GM12878 (cell line): ENCODE measurements around the gene CDC14A. TPM values are rescaled to one million over a fixed set of nuclear protein-coding genes. Genes with fewer than 3 reads are reported as not detected.

ENCODE experiments used
- ATAC-seq: fragments of 200-7000 bp; cut with Tn5 transposase; 3 replicates; pipeline ENCODE4 v1.9.1; 2020; ENCODE audit warnings: mild to moderate bottlenecking, moderate library complexity
- BruUV-seq: library from RNA; stranded (reverse); fragments of 400-500 nt; replicated peaks from 2 replicates; lab custom pipeline; 2021; lab: Mats Ljungman, UMichigan
- CTCF ChIA-PET: fragments of 300-600 bp; sonication (Branson Sonifier 250); formaldehyde crosslinking; extraction: SDS; loops from one replicate; lab custom pipeline; 2021; ENCODE audit warnings: inconsistent platforms; lab: Yijun Ruan, JAX
- POLR2A ChIA-PET: fragments of 350-600 bp; formaldehyde crosslinking; extraction: SDS; loops from one replicate; lab custom pipeline; 2021; ENCODE audit warnings: inconsistent platforms; lab: Charles Lee
- RAD21 ChIA-PET: fragments of 300-600 bp; sonication (Branson Sonifier 250); formaldehyde crosslinking; loops from one replicate; lab custom pipeline; 2023; ENCODE audit warnings: antibody characterized with exemption; ENCODE audit not compliant: unreplicated experiment; lab: Charles Lee
- SMC1A ChIA-PET: fragments of 300-600 bp; sonication (Branson Sonifier 250); formaldehyde crosslinking; loops from one replicate; lab custom pipeline; 2023; ENCODE audit not compliant: unreplicated experiment, uncharacterized antibody; lab: Charles Lee
- DNase-seq: peaks from one replicate; pipeline ENCODE4 v3.0.0-alpha.2; 2011; ENCODE audit warnings: low read depth, low spot score
- FAIRE-seq: peaks from 3 replicates; lab custom pipeline; 2011; peaks lifted over from hg19 to GRCh38; lab: Jason Lieb, UNC
- H2AFZ ChIP-seq: 2 replicates; pipeline ENCODE4 v1.6.0; 2011; ENCODE audit warnings: low read depth, low read length, control low read depth; ENCODE audit not compliant: control insufficient read depth
- H3K27ac ChIP-seq: 2 replicates; pipeline ENCODE4 v1.5.1; 2011; ENCODE audit warnings: control low read depth; ENCODE audit not compliant: control insufficient read depth, insufficient read depth
- H3K27me3 ChIP-seq, 2 experiments: replicated peaks in 1 of 2; 2 replicates each; pipeline versions ENCODE4 v1.6.0 to v1.6.1; 2011; ENCODE audit warnings: low read length in 1 of 2; ENCODE audit not compliant: control insufficient read depth in 2 of 2, insufficient read depth in 2 of 2
- H3K36me3 ChIP-seq, 2 experiments: 2 replicates each; pipeline ENCODE4 v1.5.1; 2011; ENCODE audit warnings: low read length in 1 of 2; ENCODE audit not compliant: control insufficient read depth in 2 of 2, insufficient read depth in 2 of 2
- H3K4me1 ChIP-seq: 2 replicates; pipeline ENCODE4 v1.6.1; 2011; ENCODE audit warnings: mild to moderate bottlenecking, low read length, moderate library complexity, mixed read lengths; ENCODE audit not compliant: control insufficient read depth, insufficient read depth
- H3K4me2 ChIP-seq: 2 replicates; pipeline ENCODE4 v1.6.0; 2011; ENCODE audit warnings: control low read depth; ENCODE audit not compliant: control insufficient read depth, insufficient read depth
- H3K4me3 ChIP-seq: fragments of 200-600 bp; sonication (generic); 2 replicates; pipeline ENCODE4 v1.5.1; 2016
- H3K79me2 ChIP-seq: 2 replicates; pipeline ENCODE4 v1.6.0; 2011; ENCODE audit warnings: low read length; ENCODE audit not compliant: control insufficient read depth, insufficient read depth
- H3K9ac ChIP-seq: 2 replicates; pipeline ENCODE4 v1.8.0; 2011; ENCODE audit warnings: low read length, control low read depth, mixed read lengths; ENCODE audit not compliant: control insufficient read depth, insufficient read depth
- H3K9me3 ChIP-seq: replicated peaks from 3 replicates; pipeline ENCODE4 v1.5.1; 2011; ENCODE audit warnings: mild to moderate bottlenecking, low read length; ENCODE audit not compliant: control insufficient read depth, insufficient read depth
- H4K20me1 ChIP-seq: 2 replicates; pipeline ENCODE4 v1.6.0; 2011; ENCODE audit not compliant: control insufficient read depth, insufficient read depth
- PKNOX1 ChIP-seq: fragments of 450-650 bp; IDR thresholded peaks from 2 replicates; pipeline ENCODE4 v1.6.1; 2016; ENCODE audit warnings: mild to moderate bottlenecking
- SUPT20H ChIP-seq: IDR thresholded peaks from 2 replicates; pipeline ENCODE4 v1.6.1; 2011; ENCODE audit warnings: low read depth, mild to moderate bottlenecking, low read length, moderate library complexity, borderline replicate concordance; ENCODE audit not compliant: control insufficient read depth
- USF1 ChIP-seq: IDR thresholded peaks from 2 replicates; pipeline ENCODE4 v1.6.1; 2011; ENCODE audit warnings: borderline replicate concordance, low read depth, mild to moderate bottlenecking, moderate library complexity, mixed read lengths, low read length; ENCODE audit not compliant: insufficient read depth; ENCODE audit errors: extremely low read length
- ZNF622 ChIP-seq: fragments of 450-650 bp; IDR thresholded peaks from 2 replicates; pipeline ENCODE4 v1.6.1; 2017; ENCODE audit warnings: mild to moderate bottlenecking, inconsistent platforms
- in situ Hi-C: fragments of 300-500 bp; cut with MboI; formaldehyde crosslinking; loops from 9 replicates; pipeline ENCODE4 v1.14.3; 2018; ENCODE audit warnings: mixed read lengths
- intact Hi-C: fragments of 100-400 bp; cut with micrococcal nuclease; formaldehyde crosslinking; loops from one replicate; pipeline ENCODE4 v1.14.2; 2022; ENCODE audit not compliant: unreplicated experiment
- polyA plus RNA-seq, 11 experiments: library from polyadenylated mRNA; depleted of rRNA in 4 of 11; unstranded in 6 of 11; stranded (reverse) in 5 of 11; fragments of >200 nt; fragmentation: Nextera tagmentation in 4 of 11; fragmentation: Illumina TruSeq in 1 of 11; extraction: Ambion mirVana in 4 of 11; extraction: Trizol in 1 of 11; gene quantifications; 1 replicate in 1 of 11; 2 replicates in 10 of 11; pipeline versions ENCODE4 v1.2.1 to v1.2.3, GENCODE V29; 2011 to 2016; ENCODE audit warnings: inconsistent platforms in 2 of 11, missing spikeins in 2 of 11, low read depth in 1 of 11
- total RNA-seq, 4 experiments: library from RNA; depleted of rRNA in 3 of 4; stranded (reverse); fragments of >200 nt in 3 of 4; fragmentation: Illumina TruSeq in 1 of 4; extraction: Trizol in 1 of 4; gene quantifications; 2 replicates each; pipeline versions ENCODE4 v1.2.1 to v1.2.3, GENCODE V29; 2013 to 2021
- TF ChIP-seq, protein P1 (sequence below): fragments of 450-650 bp; IDR thresholded peaks from 2 replicates; pipeline ENCODE4 v1.6.1; 2017; ENCODE audit warnings: borderline replicate concordance

CDC14A gene
- total and polyA plus RNA-seq, 10 of the 15 experiments (the other 5 are each of a cell fraction or from before 2014, with no cell fraction given): 1.5 to 7.1 (median 5.5) TPM

- ChIA-PET CTCF (interaction anchor here (1.1 to 4.8 kb wide), 3 partner anchors 8 to 18 kb away, joined by 3 to 61 read pairs (median 4); no protein-coding TSS in a partner anchor), RAD21 (no interaction called here), SMC1A (interaction anchor here (1.0 to 1.6 kb wide), 3 partner anchors 8 to 15 kb away, joined by 3 to 7 read pairs (median 6); no protein-coding TSS in a partner anchor)
- no TSS peak for BruUV-seq
- Histone ChIP-seq H3K4me1 (peaks cover 16% of the 10 kb centered on the region), H3K9me3 (no peaks in the 10 kb centered on the region), H3K4me3 (no peak overlapping the region), H3K27me3 (no peaks in the 10 kb centered on the region)
- no peak for ATAC-seq
- intact Hi-C loops: no loop called here
- no peak for FAIRE-seq
- TF ChIP-seq, protein P1, sequence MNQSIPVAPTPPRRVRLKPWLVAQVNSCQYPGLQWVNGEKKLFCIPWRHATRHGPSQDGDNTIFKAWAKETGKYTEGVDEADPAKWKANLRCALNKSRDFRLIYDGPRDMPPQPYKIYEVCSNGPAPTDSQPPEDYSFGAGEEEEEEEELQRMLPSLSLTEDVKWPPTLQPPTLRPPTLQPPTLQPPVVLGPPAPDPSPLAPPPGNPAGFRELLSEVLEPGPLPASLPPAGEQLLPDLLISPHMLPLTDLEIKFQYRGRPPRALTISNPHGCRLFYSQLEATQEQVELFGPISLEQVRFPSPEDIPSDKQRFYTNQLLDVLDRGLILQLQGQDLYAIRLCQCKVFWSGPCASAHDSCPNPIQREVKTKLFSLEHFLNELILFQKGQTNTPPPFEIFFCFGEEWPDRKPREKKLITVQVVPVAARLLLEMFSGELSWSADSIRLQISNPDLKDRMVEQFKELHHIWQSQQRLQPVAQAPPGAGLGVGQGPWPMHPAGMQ: no peak
- TF ChIP-seq PKNOX1: no peak; the same call in 1 of the 2 replicates
- no peak for TF ChIP-seq USF1
- TF ChIP-seq ZNF622: no peak
- TF ChIP-seq SUPT20H: no peak
- TF ChIP-seq, all 136 proteins: peak for 0
- Histone ChIP-seq H3K9ac (no peak overlapping the region), H3K27ac (no peak overlapping the region), H3K36me3 (no peaks in the 10 kb centered on the region), H4K20me1 (no peaks in the 10 kb centered on the region), H2AFZ (no peak overlapping the region), H3K4me2 (no peak overlapping the region), H3K79me2 (no peaks in the 10 kb centered on the region)
- in situ Hi-C loops: no loop called here
- POLR2A ChIA-PET: no interaction called here
- DNase-seq: no peak
Measured at GRCh38 chr1:100445565-100445964, 93.3 kb downstream of the CDC14A start.
